ENCODE data around the gene ARHGAP18.

The ARHGAP18 gene

GRCh38 chr6:129608886-129609537, 101.0 kb downstream of the ARHGAP18 start:
- DNase-seq, result no peak

- no peak for DNase-seq
Observed at GRCh38 chr6:129607581-129608186, 102.3 kb downstream of the ARHGAP18 start.

DNA sequence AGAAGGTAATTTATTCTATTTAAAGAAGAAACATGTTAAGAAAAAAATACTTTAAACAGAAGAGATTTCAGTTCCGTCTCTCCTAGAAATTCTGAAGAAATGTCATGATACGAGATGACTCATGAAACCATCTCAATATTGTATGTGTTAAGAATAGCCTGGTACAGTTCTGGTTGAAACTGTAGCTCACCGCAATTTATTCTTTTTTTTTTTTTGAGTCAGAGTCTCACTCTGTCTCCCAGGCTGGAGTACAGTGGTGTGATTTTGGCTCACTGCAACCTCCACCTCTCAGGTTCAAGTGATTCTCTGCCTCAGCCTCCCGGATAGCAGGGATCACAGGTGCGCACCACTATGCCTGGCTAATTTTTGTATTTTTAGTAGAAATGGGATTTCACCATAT, 103.3 kb downstream of the ARHGAP18 start:
- DNase-seq, result no peak

DNA sequence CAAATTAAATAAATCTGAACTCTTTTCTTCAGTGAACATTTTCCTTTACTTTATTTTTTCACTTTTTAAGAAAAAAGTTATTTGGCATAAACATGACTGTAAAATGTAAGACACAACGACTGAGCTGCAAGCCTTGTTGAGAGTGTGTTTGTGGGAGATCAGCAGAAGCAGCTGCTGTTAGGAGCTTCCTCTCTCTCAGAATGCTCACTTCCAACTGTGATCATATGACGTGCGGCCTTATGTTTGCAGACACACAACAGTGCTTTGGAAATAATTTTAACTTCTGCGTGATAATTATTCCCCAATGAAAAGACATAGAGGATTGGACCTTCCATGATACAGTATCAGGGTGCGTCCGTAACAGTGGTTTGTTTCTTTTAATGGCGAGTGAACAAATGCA, 104.0 kb downstream of the ARHGAP18 start:
- no peak for DNase-seq

DNA sequence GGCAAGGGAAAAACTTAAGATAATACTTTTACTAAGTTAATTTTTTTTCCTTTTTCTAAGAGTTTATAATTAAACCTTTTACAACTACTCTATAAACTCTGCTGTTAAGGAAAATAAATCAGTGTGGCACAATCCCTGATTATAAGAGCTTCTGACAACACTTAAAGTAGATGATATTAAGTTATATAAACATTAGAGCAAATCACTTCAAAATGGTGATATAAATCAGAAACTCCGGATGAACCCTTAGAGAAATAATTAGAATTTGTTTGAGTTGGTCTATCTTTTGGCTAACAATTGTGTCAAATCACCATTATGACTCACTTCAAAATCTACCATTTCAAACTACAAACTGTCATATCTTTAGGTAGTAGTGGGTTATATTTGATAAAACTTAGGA, 104.9 kb downstream of the ARHGAP18 start:
- no peak for DNase-seq

DNA sequence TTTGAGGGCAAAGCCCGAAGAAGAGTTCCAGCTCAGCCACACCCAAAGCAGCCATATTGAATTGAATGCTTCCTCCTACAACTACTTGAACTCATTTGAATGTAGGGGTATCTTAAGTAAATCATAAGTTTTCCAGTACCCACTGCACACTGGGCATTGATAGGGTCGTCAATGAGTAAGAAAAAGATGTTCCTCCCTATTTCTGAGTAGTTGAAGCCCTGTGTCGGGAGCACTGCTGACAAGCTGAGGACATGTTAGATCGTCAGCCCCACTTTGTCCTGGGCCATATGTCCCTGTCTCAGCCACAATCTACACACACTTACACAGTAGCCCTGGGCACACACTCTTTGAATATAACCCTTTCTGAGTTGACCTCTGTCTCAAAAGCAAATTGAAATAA, 105.7 kb downstream of the ARHGAP18 start:
- DNase-seq, result no peak

DNA sequence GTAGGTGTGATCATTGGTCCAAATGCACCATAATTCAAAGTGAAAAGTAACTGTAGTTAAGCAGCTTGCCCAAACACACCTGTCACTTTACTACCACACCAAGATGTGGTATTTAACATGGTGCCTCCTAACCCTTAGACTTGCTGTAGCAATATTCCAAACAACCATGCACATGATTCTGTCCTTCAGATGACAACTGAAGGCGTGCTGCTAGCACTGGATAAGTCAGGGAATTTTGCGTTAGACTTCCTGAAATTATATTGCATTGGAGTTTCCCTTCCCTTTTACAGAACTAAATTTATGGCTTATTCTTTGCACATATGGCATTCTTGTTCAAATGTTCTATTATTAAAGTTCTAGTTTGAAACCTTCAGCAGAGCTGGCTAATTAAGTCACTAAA, 106.2 kb downstream of the ARHGAP18 start:
- no peak for DNase-seq

DNA sequence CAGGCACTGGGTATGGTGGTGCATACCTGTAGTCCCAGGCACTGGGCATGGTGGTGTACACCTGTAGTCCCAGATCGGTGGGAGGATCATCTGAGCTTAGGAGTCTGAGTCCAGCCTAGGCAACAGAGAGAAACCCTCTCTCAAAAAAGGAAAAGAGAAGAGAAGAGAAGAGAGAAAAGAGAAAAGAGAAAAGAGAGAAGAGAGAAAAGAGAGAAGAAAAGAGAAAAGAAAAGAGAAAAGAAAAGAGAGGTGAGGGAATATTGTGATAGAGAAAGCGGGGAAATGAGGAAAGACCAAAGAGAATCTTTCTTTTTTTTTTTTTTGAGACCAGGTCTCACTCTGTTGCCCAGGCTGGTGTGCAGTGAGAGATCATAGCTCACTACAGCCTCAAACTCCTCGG, 108.7 kb downstream of the ARHGAP18 start:
- no peak for DNase-seq

- DNase-seq, result no peak
Observed at GRCh38 chr6:129599467-129599866, 110.5 kb downstream of the ARHGAP18 start.

DNA sequence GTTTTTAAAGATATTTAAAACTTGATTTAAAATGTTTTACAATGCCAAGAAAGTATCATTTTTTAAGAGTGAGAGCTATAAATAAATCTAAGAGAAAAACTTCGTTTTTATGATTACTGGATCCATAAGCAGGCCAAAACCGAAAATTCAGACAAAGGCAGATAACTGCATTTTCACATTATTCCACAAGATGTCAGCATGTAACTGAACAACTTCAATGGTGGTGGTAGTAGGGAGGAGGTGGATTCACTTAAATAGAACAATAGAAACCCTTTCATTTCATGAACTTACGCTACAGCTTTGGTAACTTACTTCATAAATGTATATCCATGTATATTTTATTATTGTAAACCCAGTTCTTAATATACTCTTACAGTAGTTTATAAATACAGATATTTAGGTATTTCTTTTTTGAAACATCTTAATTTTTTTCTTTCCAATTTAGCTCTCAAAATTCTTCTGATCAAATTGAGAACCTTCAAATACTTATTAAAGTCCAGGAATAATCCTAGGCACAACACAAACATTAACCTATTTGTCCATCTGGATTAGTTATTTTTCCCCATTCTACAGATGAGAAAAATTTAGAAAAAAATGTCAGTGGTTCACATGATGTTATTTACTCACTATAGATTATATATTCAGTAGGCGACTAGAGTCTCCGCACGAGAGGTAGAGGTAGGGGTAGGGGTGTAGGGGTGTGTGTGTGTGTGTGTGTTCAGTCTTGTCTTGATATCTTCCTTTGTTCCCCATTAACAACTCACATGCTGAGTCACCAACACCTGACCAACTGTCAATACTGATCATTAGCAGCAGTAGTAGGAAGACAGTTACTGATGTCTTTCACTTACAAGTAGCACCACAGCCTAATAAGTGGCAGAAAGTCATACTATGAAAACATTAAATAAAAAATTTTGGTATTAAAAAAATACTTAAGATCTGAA, 111.5 kb downstream of the ARHGAP18 start:
- peak; percentile 48 for DNase-seq

GRCh38 chr6:129597023-129597713, 112.8 kb downstream of the ARHGAP18 start:
- no peak for DNase-seq

DNA sequence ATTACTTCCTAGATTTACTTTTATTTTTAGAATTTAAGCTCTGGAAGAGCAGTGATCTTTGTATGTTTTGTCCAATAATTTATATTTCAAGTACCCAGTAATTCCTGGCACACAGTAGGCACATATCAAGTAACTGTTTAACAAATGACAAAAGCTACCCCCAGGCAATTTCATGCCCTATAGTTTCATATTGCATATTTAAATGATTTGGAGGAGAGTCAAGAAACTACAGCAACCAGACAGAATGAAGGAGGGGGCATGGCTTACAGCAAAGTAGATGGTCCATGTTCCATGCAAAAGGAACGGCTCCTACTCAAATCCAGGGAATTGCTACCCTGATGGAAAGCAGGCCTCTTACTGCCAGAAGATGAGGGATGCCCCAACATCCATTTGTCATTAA, 113.5 kb downstream of the ARHGAP18 start:
- no peak for DNase-seq

- DNase-seq, result no peak
Observed at GRCh38 chr6:129593233-129593564, 116.8 kb downstream of the ARHGAP18 start.

- DNase-seq, result no peak
Observed at GRCh38 chr6:129592516-129593232, 117.3 kb downstream of the ARHGAP18 start.

- no peak for DNase-seq
Observed at GRCh38 chr6:129590408-129591022, 119.5 kb downstream of the ARHGAP18 start.

DNA sequence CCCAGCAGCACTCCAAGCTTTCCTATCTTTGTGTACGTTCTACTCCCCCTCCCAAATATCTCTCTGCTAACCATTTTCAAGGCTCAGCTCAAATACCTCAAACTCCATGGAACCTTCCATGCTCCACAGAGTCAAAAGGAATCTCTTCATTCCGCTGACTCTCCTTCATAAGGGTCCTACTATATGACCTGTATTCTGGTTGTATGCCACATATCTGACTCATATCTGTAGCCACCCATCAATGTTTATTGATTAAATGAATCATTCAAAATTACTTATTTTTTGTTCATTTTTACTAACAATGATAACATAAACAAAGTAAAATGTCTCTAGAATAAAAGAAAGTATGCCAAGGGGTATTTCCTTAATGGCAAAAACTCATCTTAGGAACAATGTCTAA, 123.2 kb downstream of the ARHGAP18 start:
- DNase-seq, result no peak

- no peak for DNase-seq
Observed at GRCh38 chr6:129583866-129584265, 126.1 kb downstream of the ARHGAP18 start.

- DNase-seq, result no peak
Observed at GRCh38 chr6:129578315-129578714, 131.7 kb downstream of the ARHGAP18 start.

DNA sequence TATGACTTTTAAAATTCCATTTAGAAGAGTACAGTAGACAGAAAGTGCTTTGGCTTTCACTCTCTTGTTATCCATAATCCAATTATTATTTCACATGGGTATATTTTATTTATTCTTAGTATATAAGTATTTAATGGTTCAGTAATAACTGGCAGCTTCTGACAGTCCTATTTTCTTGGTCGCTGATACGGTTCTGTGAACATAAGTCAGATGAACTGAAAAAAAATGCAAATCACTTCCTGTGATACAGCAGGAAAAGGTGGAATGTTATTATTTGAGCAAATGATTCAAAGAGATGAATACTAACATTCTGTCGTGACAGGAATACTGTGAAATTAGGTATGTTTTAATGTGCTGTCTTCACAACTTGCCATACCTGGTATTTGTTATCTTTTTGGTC, 132.3 kb downstream of the ARHGAP18 start:
- no peak for DNase-seq

- DNase-seq, result no peak
Observed at GRCh38 chr6:129576456-129576855, 133.5 kb downstream of the ARHGAP18 start.

DNA sequence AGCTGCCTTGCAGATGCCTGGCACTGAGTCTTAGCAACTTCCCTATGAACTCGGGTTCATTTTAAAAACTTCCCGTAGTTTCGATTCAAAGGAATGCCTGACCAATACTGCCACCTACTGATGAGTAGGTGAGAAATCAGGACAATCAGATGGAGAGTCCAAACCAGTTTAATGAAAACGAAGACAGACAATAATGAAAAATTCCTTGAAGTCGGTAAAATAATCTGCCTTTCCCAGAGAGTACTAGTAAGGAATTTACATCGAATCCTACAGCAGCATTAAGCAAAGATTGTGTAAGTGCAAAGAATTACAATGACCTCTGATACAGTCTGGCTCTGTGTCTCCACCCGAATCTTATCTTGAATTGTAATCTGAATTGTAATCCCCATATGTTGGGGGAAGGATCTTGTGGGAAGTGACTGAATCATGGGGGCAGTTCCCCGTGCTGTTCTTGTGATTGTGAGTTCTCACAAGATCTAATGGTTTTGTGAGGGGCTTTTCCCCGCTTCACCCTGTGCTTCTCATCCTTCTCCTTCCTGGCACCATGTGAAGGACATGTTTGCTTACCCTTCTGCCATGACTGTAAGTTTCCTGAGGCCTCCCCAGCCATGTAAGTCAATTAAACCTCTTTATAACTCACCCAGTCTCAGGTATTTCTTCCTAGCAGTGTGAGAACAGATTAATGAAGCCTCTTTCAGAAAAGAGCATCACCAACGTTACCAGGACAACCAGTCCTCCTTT, 134.4 kb downstream of the ARHGAP18 start:
- peak; percentile 11 for DNase-seq
